LNCaP clone FGC (cell line): ENCODE data around the gene ASB17.
A peak's percentile ranks its signal among the peaks of the same experiment; 100 is the strongest.

Experiments
- DNase-seq: peaks from one replicate; pipeline ENCODE4 v3.0.0-alpha.2; 2011; ENCODE audit warnings: low read depth
- H3K4me3 ChIP-seq: 2 replicates; pipeline ENCODE4 v1.5.1; 2011; ENCODE audit warnings: mild to moderate bottlenecking, low read depth, low read length, control low read depth
- CTCF ChIP-seq: IDR thresholded peaks from 2 replicates; pipeline ENCODE4 v1.5.1; 2012; ENCODE audit warnings: mild to moderate bottlenecking; ENCODE audit not compliant: control insufficient read depth, insufficient read depth; ENCODE audit errors: extremely low read depth

ASB17 gene

GRCh38 chr1:75916834-75917233 is 15.4 kb downstream of the ASB17 start:
- no peak overlapping the region for H3K4me3 ChIP-seq
- TF ChIP-seq CTCF, result no peak
- no peak for DNase-seq

GRCh38 chr1:75908717-75909152 is 23.5 kb downstream of the ASB17 start:
- DNase-seq, result peak; percentile 19
- H3K4me3 ChIP-seq, result no peak overlapping the region

GRCh38 chr1:75901371-75901770 is 30.8 kb downstream of the ASB17 start:
- no peak for DNase-seq
- TF ChIP-seq CTCF, result no peak
- no peak overlapping the region for H3K4me3 ChIP-seq

More at GRCh38 chr1:75908717-75909152, 23.5 kb downstream of the ASB17 start:
- TF ChIP-seq CTCF, result peak; percentile 80

- H3K4me3 ChIP-seq, result no peak overlapping the region
- TF ChIP-seq CTCF, result no peak
- DNase-seq, result no peak
Observed at GRCh38 chr1:75884437-75884836, 47.8 kb downstream of the ASB17 start.

- TF ChIP-seq CTCF, result no peak
- no peak for DNase-seq
- no peak overlapping the region for H3K4me3 ChIP-seq
Observed at GRCh38 chr1:75879985-75880384, 52.2 kb downstream of the ASB17 start.

GRCh38 chr1:75870951-75871350 is 61.3 kb downstream of the ASB17 start:
- no peak for TF ChIP-seq CTCF
- no peak overlapping the region for H3K4me3 ChIP-seq

More at GRCh38 chr1:75870951-75871350, 61.3 kb downstream of the ASB17 start:
- no peak for DNase-seq
